Mammary epithelial cell (primary cell): ENCODE results near the gene LGALS1.

Experiments
- CTCF ChIP-seq, 2 donors: IDR thresholded peaks in 1 of 2; conservative IDR thresholded peaks in 1 of 2; 2 replicates each; pipeline ENCODE4 v1.5.1; 2011 to 2012; ENCODE audit warnings: inconsistent platforms in 2 of 2, low read length in 2 of 2, mild to moderate bottlenecking in 2 of 2, control low read depth in 1 of 2, low read depth in 1 of 2; ENCODE audit not compliant: insufficient read depth in 1 of 2; ENCODE audit errors: extremely low read depth in 1 of 2
- EZH2 ChIP-seq: IDR thresholded peaks from 2 replicates; pipeline ENCODE4 v1.6.1; 2012; ENCODE audit warnings: low read length, inconsistent platforms, borderline replicate concordance

GRCh38 chr22:37647317-37647716, 28.1 kb upstream of the LGALS1 start:
- TF ChIP-seq CTCF (conservative IDR thresholded peaks at IDR 0.05 in 1 of 2, IDR thresholded peaks at IDR 0.05 in 1 of 2; ENCODE audit: extremely low read depth in 1 of 2, insufficient read depth in 1 of 2, low read depth in 1 of 2, low read length in 2 of 2) (no peak), EZH2 (no peak)
